Measurements from ENCODE around the gene SEPTIN11. TPM values are rescaled to one million over a fixed set of nuclear protein-coding genes. Genes with fewer than 3 reads are reported as not detected.

SEPTIN11 gene
- total and polyA plus RNA-seq, 4 donors: 17.2 to 37.4 (median 25.1) TPM

DNA sequence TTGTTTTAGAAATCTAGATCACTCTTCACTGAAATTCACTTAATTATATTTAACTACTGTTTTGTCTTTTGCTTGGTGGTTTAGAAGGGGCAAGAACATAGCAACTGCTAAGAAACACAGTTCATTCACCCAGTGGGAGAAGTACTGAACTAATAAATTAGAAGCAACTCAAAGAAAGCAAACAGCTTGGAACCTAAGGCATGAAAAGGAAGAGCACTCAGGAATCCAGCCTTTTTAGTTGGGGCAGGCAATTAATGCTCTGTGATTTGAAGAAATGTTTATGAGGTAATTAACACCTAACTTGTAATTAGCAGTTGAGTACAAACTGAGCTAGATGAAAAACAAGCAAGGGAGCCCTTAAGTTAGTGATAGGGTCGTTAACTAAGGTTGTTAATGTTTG, 22.8 kb downstream of the SEPTIN11 start:
- no peak overlapping the region for H3K9ac ChIP-seq (ENCODE audit: low read depth in 1 of 2, low read length in 2 of 2)
- no peak overlapping the region for H3K4me3 ChIP-seq (ENCODE audit: low read depth in 1 of 3, low read length in 3 of 3)
- TF ChIP-seq EGR1 (IDR thresholded peaks at IDR 0.05; ENCODE audit: low read depth in 2 of 2) (no peak), YY1 (IDR thresholded peaks at IDR 0.05) (no peak), HNF4G (IDR thresholded peaks at IDR 0.05) (no peak), FOXA1 (IDR thresholded peaks at IDR 0.05) (no peak), FOXA2 (IDR thresholded peaks at IDR 0.05) (no peak), GABPA (IDR thresholded peaks at IDR 0.05 in 1 of 2, conservative IDR thresholded peaks at IDR 0.05 in 1 of 2) (no peak), SP1 (IDR thresholded peaks at IDR 0.05) (no peak), HNF4A (conservative IDR thresholded peaks at IDR 0.05) (no peak), MAX (IDR thresholded peaks at IDR 0.05) (no peak), TAF1 (conservative IDR thresholded peaks at IDR 0.05) (no peak), REST (IDR thresholded peaks at IDR 0.05) (no peak), RXRA (IDR thresholded peaks at IDR 0.05) (no peak), CTCF (IDR thresholded peaks at IDR 0.05; ENCODE audit: low read depth, low read length, missing input control) (no peak), RAD21 (IDR thresholded peaks at IDR 0.05) (no peak), NR2F2 (IDR thresholded peaks at IDR 0.05) (no peak), JUND (IDR thresholded peaks at IDR 0.05) (no peak)
- TF ChIP-seq, protein P1, sequence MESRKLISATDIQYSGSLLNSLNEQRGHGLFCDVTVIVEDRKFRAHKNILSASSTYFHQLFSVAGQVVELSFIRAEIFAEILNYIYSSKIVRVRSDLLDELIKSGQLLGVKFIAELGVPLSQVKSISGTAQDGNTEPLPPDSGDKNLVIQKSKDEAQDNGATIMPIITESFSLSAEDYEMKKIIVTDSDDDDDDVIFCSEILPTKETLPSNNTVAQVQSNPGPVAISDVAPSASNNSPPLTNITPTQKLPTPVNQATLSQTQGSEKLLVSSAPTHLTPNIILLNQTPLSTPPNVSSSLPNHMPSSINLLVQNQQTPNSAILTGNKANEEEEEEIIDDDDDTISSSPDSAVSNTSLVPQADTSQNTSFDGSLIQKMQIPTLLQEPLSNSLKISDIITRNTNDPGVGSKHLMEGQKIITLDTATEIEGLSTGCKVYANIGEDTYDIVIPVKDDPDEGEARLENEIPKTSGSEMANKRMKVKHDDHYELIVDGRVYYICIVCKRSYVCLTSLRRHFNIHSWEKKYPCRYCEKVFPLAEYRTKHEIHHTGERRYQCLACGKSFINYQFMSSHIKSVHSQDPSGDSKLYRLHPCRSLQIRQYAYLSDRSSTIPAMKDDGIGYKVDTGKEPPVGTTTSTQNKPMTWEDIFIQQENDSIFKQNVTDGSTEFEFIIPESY (IDR thresholded peaks at IDR 0.05): no peak
- TF ChIP-seq, protein P2, sequence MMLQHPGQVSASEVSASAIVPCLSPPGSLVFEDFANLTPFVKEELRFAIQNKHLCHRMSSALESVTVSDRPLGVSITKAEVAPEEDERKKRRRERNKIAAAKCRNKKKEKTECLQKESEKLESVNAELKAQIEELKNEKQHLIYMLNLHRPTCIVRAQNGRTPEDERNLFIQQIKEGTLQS (IDR thresholded peaks at IDR 0.05): no peak
- H3K27me3 ChIP-seq (ENCODE audit: control insufficient read depth in 4 of 4, insufficient read depth in 4 of 4, low read length in 3 of 4): no peaks in the 10 kb centered on the region
- no peak overlapping the region for H3K27ac ChIP-seq (ENCODE audit: low read depth in 1 of 2, low read length in 2 of 2)
- H3K36me3 ChIP-seq (ENCODE audit: control insufficient read depth in 4 of 4, insufficient read depth in 3 of 4, low read depth in 1 of 4, low read length in 3 of 4): no peaks in the 10 kb centered on the region
- H3K9me3 ChIP-seq (ENCODE audit: control insufficient read depth in 4 of 4, low read length in 3 of 4): no peaks in the 10 kb centered on the region
- no peak for DNase-seq (ENCODE audit: low spot score)
- 92% methylated on average over 1 of the region's 1 CpG for WGBS
- H3K4me1 ChIP-seq (ENCODE audit: control insufficient read depth in 4 of 4, insufficient read depth in 4 of 4, low read length in 3 of 4): no peaks in the 10 kb centered on the region

All from liver (tissue), 9 donors.